K562 (cell line): ENCODE results near the gene PPP1R10. TPM values are rescaled to one million over a fixed set of nuclear protein-coding genes. Genes with fewer than 3 reads are reported as not detected.

Experiments
- ATAC-seq: fragments of 200-7000 bp; cut with Tn5 transposase; 3 replicates; pipeline ENCODE4 v1.9.1; 2020; ENCODE audit warnings: moderate library complexity
- BruUV-seq: library from RNA; stranded (reverse); fragments of 400-500 nt; replicated peaks from 2 replicates; lab custom pipeline; 2021; lab: Mats Ljungman, UMichigan
- CTCF ChIA-PET: fragments of 300-600 bp; formaldehyde crosslinking; extraction: SDS; loops from one replicate; lab custom pipeline; 2021; ENCODE audit warnings: low intra/inter-chr PET ratio; lab: Yijun Ruan, JAX
- POLR2A ChIA-PET: fragments of 300-600, 350-650 bp; sonication (Branson Sonifier 250); formaldehyde crosslinking; extraction: SDS; loops from one replicate; lab custom pipeline; 2021; ENCODE audit warnings: antibody characterized with exemption, inconsistent platforms; lab: Yijun Ruan, JAX
- DNase-seq, 4 experiments: peaks; one replicate each; pipeline versions ENCODE4 v3.0.0 to v3.0.0-alpha.2; 2011 to 2018; ENCODE audit warnings: low spot score in 3 of 4, mixed read lengths in 3 of 4; ENCODE audit errors: extremely low read depth in 1 of 4
- FAIRE-seq: peaks from 2 replicates; lab custom pipeline; 2011; peaks lifted over from hg19 to GRCh38; lab: Jason Lieb, UNC
- H2AFZ ChIP-seq: 2 replicates; pipeline ENCODE4 v1.6.0; 2011; ENCODE audit warnings: low read depth, low read length, control low read depth, inconsistent platforms
- H3K27ac ChIP-seq: fragments of 200-600 bp; 3 replicates; pipeline ENCODE4 v1.8.0; 2011; ENCODE audit warnings: low read depth, mild to moderate bottlenecking, control low read depth, inconsistent platforms, low read length, moderate library complexity, mixed read lengths; ENCODE audit errors: extremely low read depth
- H3K27me3 ChIP-seq, 2 experiments: fragments of 300-600 bp in 1 of 2; 2 replicates in 1 of 2; 3 replicates in 1 of 2; pipeline versions ENCODE4 v1.6.0 to v1.8.0; 2011; ENCODE audit warnings: inconsistent platforms in 2 of 2, low read length in 2 of 2, mild to moderate bottlenecking in 1 of 2, mixed read lengths in 1 of 2, moderate library complexity in 1 of 2; ENCODE audit not compliant: control insufficient read depth in 2 of 2, insufficient read depth in 2 of 2
- H3K36me3 ChIP-seq: fragments of 300-600 bp; 3 replicates; pipeline ENCODE4 v1.8.0; 2011; ENCODE audit warnings: mild to moderate bottlenecking, low read length, inconsistent platforms; ENCODE audit not compliant: control insufficient read depth, insufficient read depth
- H3K4me1 ChIP-seq, 2 experiments: fragments of 200-600 bp in 1 of 2; replicated peaks in 1 of 2; 2 replicates in 1 of 2; 3 replicates in 1 of 2; pipeline versions ENCODE4 v1.5.1 to v1.8.0; 2011; ENCODE audit warnings: inconsistent platforms in 2 of 2, low read length in 2 of 2, mild to moderate bottlenecking in 1 of 2, mixed read lengths in 1 of 2, moderate library complexity in 1 of 2; ENCODE audit not compliant: control insufficient read depth in 2 of 2, insufficient read depth in 2 of 2
- H3K4me2 ChIP-seq: 2 replicates; pipeline ENCODE4 v1.6.1; 2011; ENCODE audit warnings: low read length, control low read depth, inconsistent platforms, mixed read lengths; ENCODE audit not compliant: insufficient read depth
- H3K4me3 ChIP-seq: fragments of 200-600 bp; sonication (generic), shearing (Covaris generic); 2 replicates; pipeline ENCODE4 v1.5.1; 2016; ENCODE audit warnings: control low read depth, inconsistent platforms
- H3K79me2 ChIP-seq: fragments of 200-600 bp; 3 replicates; pipeline ENCODE4 v1.8.0; 2011; ENCODE audit warnings: low read length, inconsistent platforms; ENCODE audit not compliant: control insufficient read depth, insufficient read depth
- H3K9ac ChIP-seq, 2 experiments: 2 replicates each; pipeline versions ENCODE4 v1.6.0 to v1.6.1; 2011; ENCODE audit warnings: low read depth in 2 of 2, low read length in 2 of 2, control low read depth in 1 of 2, inconsistent platforms in 1 of 2, mild to moderate bottlenecking in 1 of 2, mixed read lengths in 1 of 2; ENCODE audit not compliant: insufficient read depth in 1 of 2
- H3K9me1 ChIP-seq: one replicate; pipeline ENCODE4 v1.6.0; 2011; ENCODE audit warnings: inconsistent platforms, mild to moderate bottlenecking, low read length, moderate library complexity; ENCODE audit not compliant: control insufficient read depth, insufficient read depth
- H3K9me3 ChIP-seq: replicated peaks from 2 replicates; pipeline ENCODE4 v1.5.1; 2011; ENCODE audit warnings: low read depth, low read length, inconsistent platforms; ENCODE audit not compliant: control insufficient read depth, insufficient read depth
- H4K20me1 ChIP-seq: replicated peaks from 2 replicates; pipeline ENCODE4 v1.6.1; 2011; ENCODE audit warnings: low read length, inconsistent platforms, mixed read lengths; ENCODE audit not compliant: control insufficient read depth, insufficient read depth
- CEBPB ChIP-seq: fragments of 450-650 bp; IDR thresholded peaks from 2 replicates; pipeline ENCODE4 v1.6.1; 2016; ENCODE audit warnings: missing genetic modification characterization, missing compliant biosample characterization
- CREBBP ChIP-seq: IDR thresholded peaks from one replicate; pipeline ENCODE4 v1.6.1; 2012; ENCODE audit warnings: low read depth, mild to moderate bottlenecking, control low read depth, inconsistent platforms, low read length
- CREM ChIP-seq: IDR thresholded peaks from 2 replicates; pipeline ENCODE4 v1.6.1; 2014; ENCODE audit warnings: antibody characterized with exemption, low read depth
- FOXJ2 ChIP-seq: fragments of 200-800 bp; sonication (Bioruptor generic); IDR thresholded peaks from 2 replicates; pipeline ENCODE4 v1.6.1; 2016; ENCODE audit warnings: missing genetic modification characterization, missing compliant biosample characterization
- HNRNPK ChIP-seq: fragments of 200-400 bp; formaldehyde crosslinking; IDR thresholded peaks from one replicate; pipeline ENCODE4 v1.6.1; 2018; ENCODE audit warnings: mild to moderate bottlenecking, low read depth, low read length; ENCODE audit not compliant: poor library complexity, severe bottlenecking
- MAFK ChIP-seq: IDR thresholded peaks from 2 replicates; pipeline ENCODE4 v1.6.1; 2011; ENCODE audit warnings: low read length, improper control_type of control experiment
- MTA2 ChIP-seq: fragments of 450-650 bp; IDR thresholded peaks from 2 replicates; pipeline ENCODE4 v1.6.1; 2016; ENCODE audit warnings: low read depth
- MYBL2 ChIP-seq, 2 experiments: fragments of 450-650 bp in 1 of 2; sonication (generic) in 1 of 2; formaldehyde crosslinking in 1 of 2; IDR thresholded peaks; 2 replicates each; pipeline versions ENCODE4 v1.6.1 to v1.8.1; 2017 to 2022; ENCODE audit warnings: borderline replicate concordance in 1 of 2, inconsistent platforms in 1 of 2, low read depth in 1 of 2, mild to moderate bottlenecking in 1 of 2, missing genetic modification reagents in 1 of 2, moderate library complexity in 1 of 2
- NCOA2 ChIP-seq, 2 experiments: fragments of 450-650 bp; IDR thresholded peaks; 2 replicates each; pipeline ENCODE4 v1.6.1; 2018; ENCODE audit warnings: mild to moderate bottlenecking in 2 of 2, moderate library complexity in 1 of 2; ENCODE audit not compliant: partially characterized antibody in 2 of 2
- NELFE ChIP-seq: IDR thresholded peaks from 2 replicates; pipeline ENCODE4 v1.6.1; 2011; ENCODE audit warnings: mild to moderate bottlenecking; ENCODE audit not compliant: insufficient read depth, insufficient read length
- POLR2A ChIP-seq: fragments of 450-650 bp; conservative IDR thresholded peaks from 2 replicates; pipeline ENCODE4 v1.6.1; 2016
- POLR2AphosphoS2 ChIP-seq: IDR thresholded peaks from 2 replicates; pipeline ENCODE4 v1.6.1; 2012; ENCODE audit warnings: low read length, improper control_type of control experiment
- PTBP1 ChIP-seq: fragments of 200-400 bp; formaldehyde crosslinking; IDR thresholded peaks from 2 replicates; pipeline ENCODE4 v1.6.1; 2017; ENCODE audit warnings: low read depth, low read length
- SIRT6 ChIP-seq: IDR thresholded peaks from one replicate; pipeline ENCODE4 v1.6.1; 2012; ENCODE audit warnings: low read depth, mild to moderate bottlenecking, control low read depth, inconsistent platforms, low read length, moderate library complexity
- STAT5A ChIP-seq: IDR thresholded peaks from 2 replicates; pipeline ENCODE4 v1.6.1; 2012; ENCODE audit warnings: low read length, inconsistent platforms, borderline replicate concordance
- TAF7 ChIP-seq: fragments of 450-650 bp; IDR thresholded peaks from 2 replicates; pipeline ENCODE4 v1.6.1; 2016; ENCODE audit warnings: missing genetic modification characterization, missing compliant biosample characterization
- ZNF212 ChIP-seq: fragments of 450-650 bp; formaldehyde crosslinking; IDR thresholded peaks from 2 replicates; pipeline ENCODE4 v1.4.0; 2020; ENCODE audit warnings: mild to moderate bottlenecking
- ZNF408 ChIP-seq: fragments of 250-450 bp; sonication (Bioruptor Pico); IDR thresholded peaks from 2 replicates; pipeline ENCODE4 v1.4.0; 2020; ENCODE audit warnings: low read depth, mild to moderate bottlenecking, moderate library complexity
- ZNF644 ChIP-seq: fragments of 200-800 bp; sonication (Bioruptor generic); IDR thresholded peaks from 2 replicates; pipeline ENCODE4 v1.6.1; 2016; ENCODE audit warnings: low read depth, missing genetic modification characterization, missing compliant biosample characterization
- ZNF699 ChIP-seq: fragments of 250-450 bp; sonication (Bioruptor Pico); IDR thresholded peaks from 2 replicates; pipeline ENCODE4 v1.8.0; 2021; ENCODE audit warnings: mild to moderate bottlenecking, moderate library complexity; ENCODE audit not compliant: insufficient replicate concordance
- WGBS: fragments of 100-300 bp; shearing (Covaris generic); methylation state at CpG from one replicate; pipeline ENCODE4 v1.1.6; 2016; ENCODE audit warnings: low coverage, mixed read lengths; ENCODE audit not compliant: insufficient coverage; ENCODE audit errors: missing lambda C conversion rate; 5-methylcytosine and 5-hydroxymethylcytosine counted together
- in situ Hi-C: fragments of 300-500 bp; cut with MboI; formaldehyde crosslinking; loops from 4 replicates; pipeline ENCODE4 v1.15.0; 2018; ENCODE audit warnings: inconsistent platforms, mixed read lengths
- intact Hi-C: fragments of 100-400 bp; cut with micrococcal nuclease; formaldehyde crosslinking; loops from 2 replicates; pipeline ENCODE4 v1.14.2; 2022
- polyA plus RNA-seq, 8 experiments: library from polyadenylated mRNA; depleted of rRNA in 4 of 8; stranded (reverse) in 5 of 8; unstranded in 3 of 8; fragments of >200 nt; fragmentation: Nextera tagmentation in 2 of 8; fragmentation: Illumina TruSeq in 1 of 8; extraction: Ambion mirVana in 2 of 8; extraction: Trizol in 1 of 8; gene quantifications; 2 replicates each; pipeline versions ENCODE4 v1.2.1 to v1.2.3, GENCODE V29; 2011 to 2014; ENCODE audit warnings: inconsistent platforms in 1 of 8, missing spikeins in 1 of 8
- total RNA-seq, 7 experiments: library from RNA; depleted of rRNA in 6 of 7; stranded (reverse); fragments of >200 nt in 6 of 7; fragmentation: Illumina TruSeq in 2 of 7; extraction: Trizol in 2 of 7; gene quantifications; 2 replicates each; pipeline versions ENCODE4 v1.2.1 to v1.2.3, GENCODE V29; 2011 to 2021; ENCODE audit warnings: low replicate concordance in 1 of 7
- TF ChIP-seq, protein P1 (sequence below): fragments of 150-350 bp; conservative IDR thresholded peaks from 2 replicates; pipeline ENCODE4 v1.6.1; 2014; ENCODE audit warnings: low read length
- TF ChIP-seq, protein P2 (sequence below): sonication (generic); formaldehyde crosslinking; IDR thresholded peaks from 2 replicates; pipeline ENCODE4 v1.8.0; 2022; ENCODE audit warnings: missing genetic modification reagents, mild to moderate bottlenecking, moderate library complexity, borderline replicate concordance

The PPP1R10 gene
- total and polyA plus RNA-seq, 9 of the 15 experiments (the other 6 are each of a cell fraction or from before 2014, with no cell fraction given) = 14.1 to 65.5 (median 32.6) TPM

DNA sequence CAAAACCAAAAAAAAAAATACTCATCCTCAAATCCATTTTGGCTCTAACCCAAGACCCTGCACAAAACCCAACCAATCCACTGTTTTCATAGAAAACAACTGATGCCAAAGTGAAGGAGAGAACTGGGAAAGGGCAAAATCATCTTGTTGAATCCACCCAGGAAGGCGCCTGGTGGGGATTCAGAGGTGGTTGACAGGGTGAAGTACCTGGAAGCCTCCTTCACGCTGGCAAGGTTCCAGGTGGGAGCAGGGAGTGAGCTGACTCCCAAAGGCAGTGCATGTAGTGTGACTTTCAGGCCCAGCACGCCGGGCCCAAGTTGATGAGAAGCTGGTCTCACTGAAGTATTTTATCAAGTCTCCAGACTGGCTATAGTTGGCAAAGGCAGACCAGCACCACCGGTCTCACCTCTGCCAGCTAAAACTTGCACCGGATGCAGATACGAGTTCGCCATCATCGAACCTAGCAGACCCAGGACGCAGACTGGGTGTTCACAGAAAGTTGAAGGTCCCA, 16.5 kb downstream of the PPP1R10 start:
- no peak overlapping the region for H2AFZ ChIP-seq
- peaks cover 4 to 11% of the 10 kb centered on the region in 2 experiments; a peak in 4 of 5 replicates for H3K4me1 ChIP-seq
- 89% methylated on average over 10 of the region's 10 CpGs for WGBS
- no peaks in the 10 kb centered on the region for H3K9me1 ChIP-seq
- no peaks in the 10 kb centered on the region; the same call in 2 of the 3 replicates for H3K79me2 ChIP-seq
- H3K27ac ChIP-seq = no peak overlapping the region
- no peaks in the 10 kb centered on the region for H3K9me3 ChIP-seq
- ChIA-PET CTCF (no interaction called here), POLR2A (interaction anchor here (0.6 to 13.5 kb wide), 7 partner anchors 10 to 285 kb away, joined by 3 to 310 read pairs (median 28); no protein-coding TSS in a partner anchor)
- FAIRE-seq (no peak), ATAC-seq (no peak), DNase-seq (peak in 2 of 4 experiments; percentile 29 to 30)
- peaks cover 69% of the 10 kb centered on the region for H3K36me3 ChIP-seq
- intact Hi-C loops (no loop called here), in situ Hi-C loops (no loop called here)
- H3K27me3 ChIP-seq = no peaks in the 10 kb centered on the region
- H3K4me2 ChIP-seq = no peak overlapping the region
- TSS peak; percentile 15 for BruUV-seq
- no peak overlapping the region for H3K4me3 ChIP-seq
- no peak overlapping the region; a peak in 1 of 4 replicates for H3K9ac ChIP-seq
- H4K20me1 ChIP-seq = peaks cover 7% of the 10 kb centered on the region; the same call in 1 of the 2 replicates
- TF ChIP-seq MYBL2 (IDR thresholded peaks at IDR 0.05; ENCODE audit: low read depth) (no peak), MYBL2 (CRISPR knock-in tag; IDR thresholded peaks at IDR 0.05; ENCODE audit: borderline replicate concordance) (no peak), CREBBP (no peak), NELFE (no peak), CEBPB (tag) (no peak), TAF7 (tag) (no peak), NCOA2 (IDR thresholded peaks at IDR 0.05; ENCODE audit: partially characterized antibody in 2 of 2) (no peak), POLR2AphosphoS2 (peak; percentile 93), SIRT6 (peak; percentile 11), PTBP1 (no peak), ZNF408 (CRISPR knock-in tag) (no peak), ZNF699 (CRISPR knock-in tag) (no peak), FOXJ2 (tag) (no peak), ZNF644 (no peak), POLR2A (peak; percentile 63), MAFK (no peak), HNRNPK (no peak), CREM (no peak), MTA2 (no peak), ZNF212 (CRISPR knock-in tag) (no peak), STAT5A (no peak)
- TF ChIP-seq, protein P1, sequence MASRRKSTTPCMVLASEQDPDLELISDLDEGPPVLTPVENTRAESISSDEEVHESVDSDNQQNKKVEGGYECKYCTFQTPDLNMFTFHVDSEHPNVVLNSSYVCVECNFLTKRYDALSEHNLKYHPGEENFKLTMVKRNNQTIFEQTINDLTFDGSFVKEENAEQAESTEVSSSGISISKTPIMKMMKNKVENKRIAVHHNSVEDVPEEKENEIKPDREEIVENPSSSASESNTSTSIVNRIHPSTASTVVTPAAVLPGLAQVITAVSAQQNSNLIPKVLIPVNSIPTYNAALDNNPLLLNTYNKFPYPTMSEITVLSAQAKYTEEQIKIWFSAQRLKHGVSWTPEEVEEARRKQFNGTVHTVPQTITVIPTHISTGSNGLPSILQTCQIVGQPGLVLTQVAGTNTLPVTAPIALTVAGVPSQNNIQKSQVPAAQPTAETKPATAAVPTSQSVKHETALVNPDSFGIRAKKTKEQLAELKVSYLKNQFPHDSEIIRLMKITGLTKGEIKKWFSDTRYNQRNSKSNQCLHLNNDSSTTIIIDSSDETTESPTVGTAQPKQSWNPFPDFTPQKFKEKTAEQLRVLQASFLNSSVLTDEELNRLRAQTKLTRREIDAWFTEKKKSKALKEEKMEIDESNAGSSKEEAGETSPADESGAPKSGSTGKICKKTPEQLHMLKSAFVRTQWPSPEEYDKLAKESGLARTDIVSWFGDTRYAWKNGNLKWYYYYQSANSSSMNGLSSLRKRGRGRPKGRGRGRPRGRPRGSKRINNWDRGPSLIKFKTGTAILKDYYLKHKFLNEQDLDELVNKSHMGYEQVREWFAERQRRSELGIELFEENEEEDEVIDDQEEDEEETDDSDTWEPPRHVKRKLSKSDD = no peak
- TF ChIP-seq, protein P2, sequence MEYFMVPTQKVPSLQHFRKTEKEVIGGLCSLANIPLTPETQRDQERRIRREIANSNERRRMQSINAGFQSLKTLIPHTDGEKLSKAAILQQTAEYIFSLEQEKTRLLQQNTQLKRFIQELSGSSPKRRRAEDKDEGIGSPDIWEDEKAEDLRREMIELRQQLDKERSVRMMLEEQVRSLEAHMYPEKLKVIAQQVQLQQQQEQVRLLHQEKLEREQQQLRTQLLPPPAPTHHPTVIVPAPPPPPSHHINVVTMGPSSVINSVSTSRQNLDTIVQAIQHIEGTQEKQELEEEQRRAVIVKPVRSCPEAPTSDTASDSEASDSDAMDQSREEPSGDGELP (CRISPR knock-in tag) = no peak
